Esophagus muscularis mucosa (tissue), 3 donors: Measurements from ENCODE around the gene PSMB8.

Experiments
- CTCF ChIP-seq, 3 experiments: fragments of 200-600 bp in 2 of 3; fragments of 450-650 bp in 1 of 3; sonication (generic) in 2 of 3; IDR thresholded peaks; one replicate each; pipeline ENCODE4 v1.5.1; 2017 to 2019; ENCODE audit warnings: antibody characterized with exemption in 3 of 3, mild to moderate bottlenecking in 2 of 3, moderate library complexity in 1 of 3
- EP300 ChIP-seq: sonication (generic); formaldehyde crosslinking; IDR thresholded peaks from one replicate; pipeline ENCODE4 v1.6.1; 2017; ENCODE audit warnings: antibody characterized with exemption

- no peak for TF ChIP-seq EP300
- TF ChIP-seq CTCF (IDR thresholded peaks at IDR 0.05), result no peak
These were observed 43.8 kb upstream of the PSMB8 start for GRCh38 chr6:32887616-32888015.
